OCI-M1 (cell line): ENCODE data around the gene NCL.
"Not testable (repeated sequence)": the region's sequence is repeated elsewhere in the genome, so short reads cannot be mapped to it uniquely, and the experiment has no call there.

ENCODE experiments used
- DNase-seq: peaks from one replicate; lab custom pipeline; 2025; lab: John Stamatoyannopoulos, UW

NCL gene

DNA sequence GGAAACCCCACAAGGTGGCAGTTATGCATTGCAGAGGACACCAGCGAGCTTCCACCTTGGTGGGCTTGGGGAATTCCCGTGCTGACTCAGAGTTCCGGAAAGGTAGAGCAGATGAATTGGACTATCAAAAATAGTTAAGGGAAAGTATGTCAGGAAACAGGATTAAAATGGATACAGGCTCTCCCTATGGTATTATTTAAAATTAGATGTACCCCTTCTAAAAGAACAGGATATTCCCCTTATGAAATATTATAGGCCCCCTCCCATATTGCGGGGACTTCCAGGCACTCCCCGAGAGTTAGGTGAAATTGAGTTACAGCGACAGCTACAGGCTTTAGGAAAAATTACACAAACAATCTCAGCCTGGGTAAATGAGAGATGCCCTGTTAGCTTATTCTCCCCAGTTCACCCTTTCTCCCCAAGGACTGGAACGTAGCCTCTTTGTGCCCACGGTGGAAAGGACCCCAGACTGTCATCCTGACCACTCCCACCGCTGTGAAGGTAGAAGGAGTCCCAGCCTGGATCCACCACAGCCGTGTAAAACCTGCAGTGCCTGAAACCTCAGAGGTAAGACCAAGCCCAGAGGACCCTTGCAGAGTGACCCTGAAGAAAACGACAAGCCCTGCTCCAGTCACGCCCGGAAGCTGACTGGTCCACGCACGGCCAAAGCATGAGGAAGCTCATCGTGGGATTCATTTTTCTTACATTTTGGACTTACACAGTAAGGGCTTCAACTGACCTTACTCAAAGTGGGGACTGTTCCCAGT lies 58.5 kb downstream of the NCL start:
- not testable (repeated sequence) for DNase-seq

DNA sequence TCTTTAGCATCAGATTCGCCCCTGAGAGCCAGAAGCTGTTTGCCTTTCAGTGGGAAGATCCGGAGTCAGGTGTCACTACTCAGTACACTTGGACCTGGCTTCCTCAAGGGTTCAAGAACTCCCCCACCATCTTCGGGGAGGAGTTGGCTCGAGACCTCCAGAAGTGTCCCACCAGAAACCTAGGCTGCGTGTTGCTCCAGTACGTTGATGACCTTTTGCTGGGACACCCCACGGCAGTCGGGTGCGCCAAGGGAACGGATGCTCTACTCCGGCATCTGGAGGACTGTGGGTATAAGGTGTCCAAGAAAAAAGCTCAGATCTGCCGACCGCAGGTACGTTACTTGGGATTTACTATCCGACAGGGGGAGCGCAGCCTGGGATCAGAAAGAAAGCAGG lies 60.1 kb downstream of the NCL start:
- DNase-seq: not testable (repeated sequence)
